ENCODE data around the gene IMMP2L.
"Not testable (repeated sequence)": the region's sequence is repeated elsewhere in the genome, so short reads cannot be mapped to it uniquely, and the experiment has no call there.

Gene IMMP2L

DNA sequence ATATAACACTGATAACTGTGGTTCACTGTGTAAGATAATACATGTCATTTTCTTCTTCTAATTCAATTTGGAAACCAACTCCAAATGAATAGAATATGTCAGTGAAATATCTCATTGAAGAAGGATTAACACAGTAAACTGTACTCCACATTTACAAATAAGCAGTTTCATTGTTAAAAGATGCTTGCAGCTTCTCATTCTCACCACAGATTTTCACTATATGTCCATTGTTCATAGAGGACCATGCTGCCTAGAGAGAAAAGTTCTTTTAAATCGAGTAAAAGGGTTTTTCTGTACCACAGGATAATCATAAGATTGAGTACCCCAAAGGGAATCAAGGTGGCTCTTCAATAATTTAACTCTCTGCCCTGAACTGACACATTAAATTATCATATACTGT lies 305.9 kb downstream of the IMMP2L start:
- no peak for DNase-seq

DNA sequence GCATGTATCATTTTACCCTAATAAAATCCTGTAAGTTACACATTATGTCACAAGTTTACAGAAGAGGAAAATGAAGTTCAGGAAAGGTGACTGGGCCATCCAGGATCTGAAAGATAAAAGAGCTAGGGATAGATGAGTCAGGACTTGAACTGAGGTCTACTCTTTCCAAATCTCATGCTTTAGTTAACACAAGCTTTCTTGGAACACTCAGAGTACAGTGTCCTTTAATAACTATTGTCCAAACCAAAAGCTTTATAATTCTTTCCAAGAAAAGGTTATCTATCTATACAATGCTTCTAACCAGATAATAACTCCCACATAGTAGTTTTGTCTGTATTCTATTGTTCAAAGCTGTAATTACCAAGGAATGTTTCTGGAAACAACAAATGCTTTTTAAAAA lies 306.7 kb downstream of the IMMP2L start:
- no peak for DNase-seq

DNA sequence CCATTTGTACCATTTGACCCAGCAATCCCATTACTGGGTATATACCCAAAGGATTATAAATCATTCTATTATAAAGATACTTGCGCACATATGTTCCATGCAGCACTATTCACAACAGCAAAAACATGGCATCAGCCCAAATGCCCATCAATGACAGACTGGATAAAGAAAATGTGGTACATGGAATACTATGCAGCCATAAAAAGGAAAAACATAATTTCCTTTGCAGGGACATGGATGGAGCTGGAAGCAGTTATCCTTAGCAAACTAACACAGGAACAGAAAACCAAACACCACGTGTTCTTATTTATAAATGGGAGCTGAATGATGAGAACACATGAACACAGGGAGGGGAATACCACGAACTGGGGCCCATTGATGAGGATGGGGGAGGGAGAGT lies 310.9 kb downstream of the IMMP2L start:
- not testable (repeated sequence) for DNase-seq

DNA sequence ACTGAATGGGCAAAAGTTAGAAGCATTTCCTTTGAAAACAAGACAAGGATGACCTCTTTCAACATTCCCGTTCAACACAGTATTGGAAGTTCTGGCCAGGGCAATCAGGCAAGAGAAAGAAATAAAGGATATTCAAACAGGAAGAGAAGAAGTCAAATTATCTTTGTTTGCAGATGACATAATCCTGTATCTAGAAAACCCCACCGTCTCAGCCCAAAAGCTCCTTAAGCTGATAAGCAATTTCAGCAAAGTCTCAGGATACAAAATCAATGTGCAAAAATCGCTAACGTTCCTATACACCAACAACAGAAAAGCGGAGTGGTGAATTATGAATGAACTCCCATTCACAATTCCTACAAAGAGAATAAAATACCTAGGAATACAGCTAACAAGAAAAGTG lies 312.5 kb downstream of the IMMP2L start:
- DNase-seq: not testable (repeated sequence)

DNA sequence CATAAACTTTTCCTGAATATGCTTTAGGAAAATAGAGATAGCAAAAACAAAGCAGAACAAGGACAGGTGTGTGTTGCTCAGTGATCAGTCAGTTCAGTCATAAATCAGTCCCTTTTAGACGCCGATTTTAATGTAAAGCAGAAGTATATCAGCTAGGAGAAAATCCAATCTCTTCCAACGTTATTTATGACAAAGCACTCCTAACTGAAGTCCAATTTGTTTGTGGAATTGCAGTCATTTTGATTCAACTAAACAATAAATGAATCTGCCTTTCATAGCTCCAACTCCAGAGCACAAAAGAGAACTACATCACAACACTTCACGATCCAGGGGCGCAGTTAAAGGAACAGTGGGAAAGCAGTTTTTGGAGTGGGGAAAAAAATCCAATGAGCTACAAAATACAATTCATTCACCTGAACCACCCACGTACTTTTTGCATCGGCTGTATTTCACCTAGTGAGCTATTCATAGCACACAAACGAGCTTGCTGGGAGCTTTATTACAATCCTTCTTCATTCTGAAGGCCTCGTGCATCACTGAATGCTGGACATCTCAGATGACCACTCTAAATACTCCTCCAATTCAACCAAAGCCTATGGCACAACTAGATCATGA lies 320.0 kb downstream of the IMMP2L start:
- no peak for DNase-seq

DNA sequence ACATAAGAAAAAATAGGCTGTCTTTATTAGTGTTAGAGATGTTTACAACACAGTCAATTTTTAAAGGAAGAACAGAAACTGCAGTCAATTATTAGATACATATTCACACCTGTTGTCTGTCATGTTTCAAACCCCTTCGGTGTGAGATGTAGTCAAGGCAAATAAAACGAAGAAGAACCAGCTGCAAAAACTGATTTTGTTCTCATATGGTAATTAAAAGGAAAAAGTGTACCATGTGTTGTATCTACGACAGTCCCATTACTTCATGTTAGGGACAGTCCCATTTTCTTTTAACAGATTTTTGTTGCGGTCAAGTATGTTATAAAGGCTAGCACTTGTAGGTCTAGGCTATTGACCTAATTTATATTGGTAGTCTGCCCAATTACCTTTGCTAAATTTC lies 321.9 kb downstream of the IMMP2L start:
- DNase-seq: no peak

DNA sequence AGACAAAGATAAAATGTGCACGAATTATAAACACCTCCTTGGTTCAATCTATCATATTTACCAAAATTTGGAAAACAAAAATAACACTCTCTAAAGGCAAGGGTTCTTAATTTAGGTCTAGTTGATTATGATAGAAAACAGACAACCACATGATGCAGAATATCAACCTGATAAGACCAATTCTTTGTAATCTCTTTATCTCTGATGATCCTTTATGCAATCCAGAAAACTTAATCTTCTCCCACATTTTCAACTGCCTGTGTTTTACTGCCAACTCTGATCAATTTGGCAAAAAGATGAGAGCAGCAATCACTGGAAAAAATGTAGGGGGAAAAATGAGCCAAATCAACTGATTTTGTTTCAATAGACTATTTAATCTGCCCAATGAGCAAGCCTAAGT lies 322.9 kb downstream of the IMMP2L start:
- DNase-seq: no peak

DNA sequence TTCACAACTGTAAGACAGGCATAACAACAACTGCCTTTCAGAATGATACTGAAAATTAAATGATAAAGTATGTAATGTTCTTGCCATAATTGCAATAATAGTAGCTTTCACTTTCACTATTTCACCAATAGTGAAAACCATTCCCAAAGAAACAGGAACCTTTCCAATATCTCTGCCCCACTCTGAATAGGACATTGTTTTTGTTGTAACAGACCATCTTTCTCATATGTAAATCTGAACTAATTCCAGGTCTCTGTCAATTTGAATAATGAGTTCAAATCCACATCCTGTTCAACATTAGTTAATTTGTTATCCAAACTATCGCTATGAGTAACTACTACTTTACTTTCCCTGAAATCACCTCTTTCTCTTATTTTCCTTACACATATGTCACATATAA lies 323.4 kb downstream of the IMMP2L start:
- no peak for DNase-seq

DNA sequence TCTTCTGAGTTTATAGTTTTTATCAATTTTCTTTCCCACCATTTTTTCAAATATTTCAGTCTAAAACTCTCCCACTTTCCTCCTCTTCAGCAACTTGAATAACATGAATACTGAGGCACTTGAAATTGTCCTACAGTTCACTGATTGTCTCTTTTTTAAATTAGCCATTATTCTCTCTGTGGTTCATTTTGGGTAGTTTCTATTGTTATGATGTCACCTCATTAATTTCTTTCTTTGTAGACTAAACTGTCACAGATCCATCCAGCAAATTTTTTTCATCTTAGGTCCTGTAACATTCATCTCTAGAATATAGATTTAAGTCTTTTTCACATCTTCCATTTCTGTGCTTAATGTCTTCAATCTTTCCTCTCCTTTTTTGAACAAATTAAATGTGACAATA lies 326.6 kb downstream of the IMMP2L start:
- no peak for DNase-seq

DNA sequence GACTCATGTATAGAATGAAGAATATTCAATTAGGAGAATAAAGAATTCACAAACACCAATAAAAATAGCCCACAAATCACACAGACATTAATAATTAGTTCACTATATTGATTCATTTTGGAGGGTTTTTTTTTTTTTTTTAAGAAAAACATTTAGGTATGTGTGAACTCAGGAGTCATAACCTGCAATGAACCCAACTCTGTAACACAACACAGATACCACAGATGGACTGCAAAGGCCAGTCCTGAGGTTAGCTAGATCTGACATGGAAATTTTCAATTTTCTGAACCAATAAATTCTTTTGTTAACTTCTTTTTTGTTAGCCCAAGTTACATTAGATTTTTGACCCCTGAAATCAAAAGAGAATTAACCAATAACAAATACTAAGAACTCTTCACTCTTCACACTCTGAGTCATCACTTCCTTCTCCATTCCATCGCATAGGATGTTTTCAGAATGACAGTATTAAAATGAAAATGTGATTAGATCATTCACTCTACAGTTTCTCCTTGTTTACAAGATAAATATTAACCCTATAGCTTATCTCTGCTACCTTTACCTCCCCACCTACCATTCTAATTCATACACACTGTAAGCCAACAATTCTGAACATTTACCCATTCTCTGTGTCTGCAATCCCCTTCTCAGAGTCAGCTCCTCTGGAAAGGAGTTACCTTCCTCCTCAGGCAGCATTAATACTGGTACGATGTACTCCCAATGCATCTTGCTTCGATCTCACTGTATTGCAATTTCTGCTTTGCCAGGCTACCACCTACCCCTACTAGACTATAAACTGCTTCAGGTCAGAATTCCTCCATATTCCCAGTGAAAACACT lies 329.8 kb downstream of the IMMP2L start:
- no peak for DNase-seq

DNA sequence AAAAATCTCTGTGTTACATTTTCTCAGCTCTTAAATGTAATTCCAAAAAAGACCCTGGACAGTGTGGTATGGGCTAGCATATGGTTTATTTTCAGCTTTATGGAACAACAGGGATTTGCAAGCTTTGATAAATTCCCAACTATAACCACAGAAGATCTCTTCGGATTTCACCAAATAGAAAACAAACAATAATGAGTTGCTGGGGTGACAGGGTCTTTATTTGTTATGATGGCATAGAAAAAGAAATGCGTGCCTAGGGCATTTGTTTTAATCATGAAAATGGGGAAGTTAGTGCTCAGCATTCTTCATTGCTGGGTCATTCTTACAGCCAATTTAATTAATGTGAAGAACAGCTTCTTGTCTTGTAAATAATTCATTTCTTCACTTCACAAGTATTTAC lies 332.4 kb downstream of the IMMP2L start:
- no peak for DNase-seq

DNA sequence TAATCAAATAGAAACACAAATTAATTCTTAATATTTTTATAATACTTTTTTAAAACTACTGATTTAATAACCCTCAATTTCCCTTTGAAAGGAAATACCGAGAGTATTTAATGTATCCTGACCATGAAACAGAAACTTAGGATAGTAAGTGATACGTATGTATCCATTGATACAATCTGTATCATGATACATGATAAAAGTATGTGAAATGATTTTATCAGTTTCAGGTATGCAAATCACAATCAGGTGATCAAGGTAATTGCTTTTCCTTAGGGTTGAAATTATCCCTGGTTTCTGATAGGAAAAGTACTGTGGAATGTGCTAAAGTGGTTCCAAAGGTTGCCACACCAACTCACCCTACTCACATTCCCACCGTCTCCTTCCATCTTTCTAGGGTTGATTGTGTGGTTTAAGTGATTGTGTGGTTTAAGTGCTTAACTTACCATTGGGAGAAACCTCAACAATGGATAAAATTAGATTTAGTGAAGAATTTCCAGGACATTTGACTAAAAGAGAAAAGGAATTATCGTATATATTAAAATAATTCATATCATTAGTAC lies 333.0 kb downstream of the IMMP2L start:
- DNase-seq: no peak

DNA sequence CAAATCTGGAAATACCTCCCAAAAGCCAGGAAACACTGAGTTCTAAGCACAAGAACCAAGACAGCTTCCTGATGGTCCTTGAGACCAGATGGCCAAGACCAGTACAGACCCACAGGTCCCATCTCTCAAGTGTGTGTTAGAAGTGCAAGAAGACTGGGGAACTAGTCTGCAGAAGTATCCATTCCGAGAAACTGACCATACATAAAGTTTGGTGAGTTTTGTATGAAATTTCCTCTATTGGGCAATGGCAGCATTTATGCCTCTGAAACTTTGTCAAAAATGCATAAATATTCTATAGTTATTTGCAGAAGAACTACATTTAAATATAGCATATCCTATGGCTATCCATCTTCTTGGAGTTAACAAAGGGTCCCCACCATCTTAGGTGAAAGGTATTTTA lies 333.9 kb downstream of the IMMP2L start:
- no peak for DNase-seq

DNA sequence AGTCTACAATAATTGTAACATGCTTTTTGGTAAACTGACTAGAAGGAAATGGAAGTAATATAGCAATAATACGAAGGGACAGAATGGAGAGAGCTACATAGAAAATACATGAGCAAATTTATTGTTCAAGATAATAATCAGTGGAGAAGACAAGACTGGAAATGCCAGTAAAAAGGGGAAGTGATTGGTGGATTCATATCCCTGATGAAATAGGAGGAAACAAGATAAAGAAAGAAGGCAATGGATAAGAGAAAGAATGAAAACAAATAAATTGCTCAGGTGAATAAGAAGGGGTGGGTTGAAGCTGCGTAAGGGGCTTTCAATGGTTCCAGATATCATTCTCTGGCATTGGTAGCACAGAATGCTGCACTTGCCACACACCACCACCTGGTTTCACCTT lies 335.5 kb downstream of the IMMP2L start:
- DNase-seq: no peak

DNA sequence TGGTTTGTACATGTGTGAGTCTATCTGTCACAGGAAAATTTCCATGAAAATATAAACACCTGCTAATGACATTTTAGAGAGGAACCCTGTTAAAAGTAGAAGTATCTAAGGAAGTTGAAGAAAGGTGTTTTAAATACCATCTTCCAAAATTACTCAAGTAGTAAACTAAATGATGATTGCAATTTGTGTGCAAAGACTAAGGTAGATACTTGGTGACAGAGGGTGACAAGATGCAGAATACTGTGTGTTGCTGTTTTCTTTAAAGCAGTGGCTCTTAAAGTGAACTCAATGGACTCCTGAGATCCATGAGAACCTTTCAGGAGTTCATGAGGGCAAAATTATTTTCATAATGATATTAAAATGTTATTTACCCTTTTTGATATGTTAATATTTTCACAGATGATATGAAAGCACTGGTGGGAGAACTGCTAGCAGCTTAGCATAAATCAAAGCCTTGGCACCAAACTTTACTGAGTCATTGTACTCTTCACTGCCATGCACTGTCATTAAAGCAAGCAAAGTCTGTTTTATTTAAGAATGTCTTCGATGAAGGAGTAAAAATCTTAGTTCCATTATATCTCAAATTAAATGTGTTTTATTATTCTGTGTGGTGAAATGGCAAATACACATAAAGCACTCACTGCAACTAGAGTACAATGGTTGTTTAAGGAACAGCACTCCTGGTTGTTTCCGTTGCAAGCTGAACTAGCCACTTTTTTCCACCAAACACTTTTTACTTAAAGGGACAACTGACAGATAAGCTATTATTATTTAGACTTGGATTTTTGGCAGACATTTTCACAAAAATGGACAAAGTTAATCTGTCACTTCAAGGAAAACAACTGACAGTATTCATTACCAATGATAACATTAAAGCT lies 337.7 kb downstream of the IMMP2L start:
- DNase-seq: no peak

DNA sequence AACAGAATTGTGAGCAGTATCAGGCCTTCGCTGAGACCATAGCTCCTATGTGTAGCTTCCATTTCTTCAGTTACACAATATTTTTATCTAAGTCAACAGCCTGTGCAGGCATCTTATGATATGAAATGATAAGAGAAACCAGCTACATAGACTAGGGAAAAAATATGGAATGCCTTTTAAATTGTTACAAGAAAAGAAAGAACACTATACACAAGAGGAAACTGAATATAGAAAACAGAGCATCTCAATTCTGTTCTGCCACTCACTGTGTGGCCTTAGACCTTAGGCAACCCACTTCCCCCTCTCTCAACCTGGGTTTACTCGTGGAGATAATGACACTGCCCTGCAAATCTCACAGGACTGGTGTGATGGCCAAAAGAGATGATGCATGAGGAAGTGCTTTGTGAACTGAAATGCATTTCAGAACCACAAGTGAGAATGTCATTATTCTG lies 338.5 kb downstream of the IMMP2L start:
- DNase-seq: no peak

DNA sequence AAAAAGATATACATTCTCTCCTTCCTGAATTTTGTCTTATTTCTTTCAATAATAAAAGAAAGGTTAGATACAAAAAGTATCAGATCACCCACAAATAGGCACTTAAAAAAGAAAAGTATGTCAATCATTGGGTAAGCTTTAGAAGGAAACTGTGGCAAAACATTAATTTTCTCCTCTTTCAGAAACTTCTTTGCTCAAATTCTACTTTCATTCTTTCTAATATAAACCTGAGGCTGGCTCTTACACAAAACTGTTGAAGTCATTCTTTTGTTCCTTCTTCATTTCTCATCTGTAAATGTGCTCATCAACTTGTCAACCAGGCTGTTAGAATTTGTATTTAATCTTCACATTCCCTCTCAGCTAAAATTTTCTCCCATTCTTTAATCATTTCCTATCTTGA lies 346.7 kb downstream of the IMMP2L start:
- no peak for DNase-seq

DNA sequence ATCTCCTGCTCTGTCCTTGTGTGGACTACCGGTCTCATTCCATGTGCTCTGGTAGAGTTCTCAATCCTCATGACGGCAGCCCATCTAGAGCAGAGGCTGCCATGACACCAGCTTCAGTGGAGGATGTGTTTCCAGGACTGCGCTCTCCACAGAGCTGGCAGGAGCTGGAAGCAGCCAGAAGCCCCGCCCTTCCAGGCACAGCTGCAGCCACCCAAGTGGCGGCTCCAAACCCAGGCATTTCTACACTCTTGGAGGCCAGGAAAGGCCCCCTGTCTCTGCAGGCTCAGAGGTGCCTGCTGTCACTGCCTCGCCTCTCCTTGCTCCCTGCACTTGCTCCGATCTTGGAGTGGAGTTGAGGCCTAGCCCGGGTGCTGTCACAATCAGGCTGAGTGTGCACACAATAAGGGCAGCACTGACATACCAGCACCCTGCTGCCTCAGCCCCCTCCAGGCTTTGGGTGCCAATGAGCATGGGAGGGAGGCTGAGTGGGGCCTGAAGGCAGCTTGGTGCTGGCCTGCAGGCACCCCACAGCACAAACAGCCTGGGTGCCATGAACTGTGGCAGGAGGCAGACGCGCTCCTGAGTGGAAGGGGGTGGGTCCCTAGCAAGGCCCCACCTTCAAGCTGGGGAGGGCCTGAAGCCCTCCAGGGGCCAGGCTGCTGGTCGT lies 349.3 kb downstream of the IMMP2L start:
- DNase-seq: no peak

DNA sequence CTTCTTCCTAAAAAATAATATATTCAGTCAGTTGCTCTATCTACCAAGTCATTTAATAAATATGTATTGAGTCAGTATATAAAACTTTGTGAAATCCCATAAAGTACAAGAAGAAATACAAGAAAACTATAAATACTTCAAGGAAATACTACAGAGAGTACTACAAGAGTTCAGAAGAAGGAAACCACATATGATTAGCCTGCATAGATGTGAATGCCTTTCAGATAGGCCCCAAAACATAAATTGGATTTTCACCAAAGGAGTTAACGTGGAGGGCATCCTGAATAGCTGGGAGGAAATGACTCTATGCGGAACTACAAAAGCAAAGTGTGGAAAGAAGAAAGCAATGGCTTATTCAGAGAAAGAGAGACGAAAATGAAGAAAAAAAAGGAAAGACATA lies 351.3 kb downstream of the IMMP2L start:
- DNase-seq: no peak

DNA sequence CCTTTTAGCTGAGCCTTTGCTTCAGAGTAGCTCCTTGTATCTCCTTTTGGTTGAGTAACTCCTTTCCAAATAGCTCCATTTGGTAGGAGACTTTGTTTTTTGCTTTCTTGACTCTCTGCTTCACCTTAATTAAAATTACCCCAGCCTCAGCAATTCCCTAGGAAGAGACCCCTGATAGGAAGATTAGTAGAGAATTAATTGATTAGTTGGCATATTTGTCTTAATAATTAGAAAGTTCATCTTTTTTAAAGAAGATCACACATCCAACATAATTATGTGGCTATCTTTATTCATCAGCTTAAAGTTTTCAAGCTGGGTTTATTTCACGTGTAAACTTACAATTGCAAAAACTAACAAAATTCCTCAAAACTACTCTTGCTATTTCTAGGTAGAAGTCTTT lies 352.2 kb downstream of the IMMP2L start:
- no peak for DNase-seq

DNA sequence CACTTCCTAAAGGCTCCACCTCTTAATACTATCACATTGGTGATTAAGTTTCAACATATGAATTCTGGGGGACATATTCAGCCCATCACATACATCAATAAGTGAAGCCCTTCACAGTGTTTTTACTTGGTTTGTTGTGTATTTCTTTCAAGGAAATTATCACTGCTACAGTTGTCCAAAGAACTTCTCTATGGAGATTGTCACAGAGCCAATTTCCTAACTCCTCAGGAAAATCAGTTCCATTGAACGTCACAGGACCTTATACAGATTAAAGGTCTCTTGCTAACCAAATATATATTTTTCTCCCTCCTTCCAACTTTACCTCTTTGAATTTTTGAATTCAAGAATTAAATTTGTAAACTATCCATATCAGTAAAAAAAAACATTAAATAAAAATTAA lies 357.0 kb downstream of the IMMP2L start:
- no peak for DNase-seq

DNA sequence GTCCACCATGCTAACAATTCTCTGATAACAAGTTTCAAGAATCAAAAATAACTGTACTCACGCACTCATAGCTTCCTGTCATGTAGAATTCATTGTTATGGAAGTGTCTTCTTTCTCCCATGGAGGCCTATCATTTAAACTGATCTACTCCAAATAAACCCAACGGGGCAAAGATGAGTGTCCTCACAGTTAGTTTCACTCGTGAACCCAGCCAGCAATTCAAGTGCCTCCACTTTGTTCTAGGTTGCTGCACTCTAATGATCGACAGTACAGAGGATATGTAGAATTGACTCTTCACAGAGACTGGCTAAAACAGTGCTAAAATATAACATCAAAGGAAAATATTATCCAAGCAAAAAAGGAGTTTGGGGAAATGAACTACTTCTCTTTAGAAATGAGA lies 360.0 kb downstream of the IMMP2L start:
- DNase-seq: no peak

DNA sequence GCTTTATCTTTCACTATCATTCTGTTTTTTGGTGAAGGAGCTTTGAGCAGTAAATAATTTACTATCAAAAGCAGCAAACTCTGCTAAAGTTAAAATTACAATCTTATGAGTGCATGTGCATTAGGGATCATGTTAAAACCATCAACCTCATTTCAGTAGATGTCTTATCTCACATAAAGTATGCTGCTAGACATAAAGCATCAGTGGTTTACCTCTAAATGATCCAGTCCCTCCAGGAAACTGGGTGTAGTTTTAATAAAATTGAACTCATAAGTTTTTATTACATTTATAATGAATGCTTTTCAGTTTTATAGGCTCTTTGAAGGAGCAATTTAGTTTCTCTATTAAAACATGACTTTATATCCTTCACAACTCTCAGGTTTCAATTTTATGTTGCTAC lies 362.6 kb downstream of the IMMP2L start:
- no peak for DNase-seq
